GM12865 (cell line): ENCODE results near the gene SPG21.
A peak's percentile ranks its signal among the peaks of the same experiment; 100 is the strongest.

Source experiments
- DNase-seq: peaks from one replicate; pipeline ENCODE4 v3.0.0; 2010; ENCODE audit warnings: low read depth
- H3K4me3 ChIP-seq: 2 replicates; pipeline ENCODE4 v1.5.1; 2011; ENCODE audit warnings: mild to moderate bottlenecking, low read depth, low read length, control low read depth
- TF ChIP-seq, protein P1 (sequence below): IDR thresholded peaks from 2 replicates; pipeline ENCODE4 v1.5.1; 2011; ENCODE audit warnings: low read length, control low read depth, low read depth, inconsistent platforms; ENCODE audit not compliant: insufficient read depth; ENCODE audit errors: missing control alignments

Gene SPG21

DNA sequence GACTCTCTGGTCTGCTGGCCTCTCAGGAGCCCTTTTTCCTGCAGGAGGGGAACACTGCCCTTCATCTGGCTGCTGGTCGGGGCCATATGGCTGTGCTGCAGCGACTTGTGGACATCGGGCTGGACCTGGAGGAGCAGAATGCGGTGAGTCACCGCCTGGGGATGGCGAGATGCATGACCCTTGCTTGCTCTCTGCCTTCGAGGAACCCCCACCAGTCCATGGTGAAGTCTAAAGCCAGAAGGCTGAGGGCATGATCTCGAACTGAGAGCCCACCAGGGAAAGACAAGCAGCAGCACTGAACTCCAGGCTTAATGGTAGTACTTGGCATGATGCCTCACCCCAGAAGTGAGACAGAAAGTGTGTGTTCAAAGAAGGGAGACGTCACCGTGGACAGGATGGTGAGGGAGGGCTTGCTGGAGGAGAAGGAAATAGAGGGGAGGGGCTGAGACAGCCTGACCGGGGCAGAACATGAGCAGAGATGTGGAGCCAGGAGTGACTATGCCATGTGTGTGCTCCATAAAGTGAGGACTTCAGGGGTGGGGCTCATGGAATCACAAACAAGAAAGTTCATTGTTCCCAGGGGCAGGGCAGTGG is 58.8 kb downstream of the SPG21 start:
- peak; percentile 56 for DNase-seq
- TF ChIP-seq, protein P1, sequence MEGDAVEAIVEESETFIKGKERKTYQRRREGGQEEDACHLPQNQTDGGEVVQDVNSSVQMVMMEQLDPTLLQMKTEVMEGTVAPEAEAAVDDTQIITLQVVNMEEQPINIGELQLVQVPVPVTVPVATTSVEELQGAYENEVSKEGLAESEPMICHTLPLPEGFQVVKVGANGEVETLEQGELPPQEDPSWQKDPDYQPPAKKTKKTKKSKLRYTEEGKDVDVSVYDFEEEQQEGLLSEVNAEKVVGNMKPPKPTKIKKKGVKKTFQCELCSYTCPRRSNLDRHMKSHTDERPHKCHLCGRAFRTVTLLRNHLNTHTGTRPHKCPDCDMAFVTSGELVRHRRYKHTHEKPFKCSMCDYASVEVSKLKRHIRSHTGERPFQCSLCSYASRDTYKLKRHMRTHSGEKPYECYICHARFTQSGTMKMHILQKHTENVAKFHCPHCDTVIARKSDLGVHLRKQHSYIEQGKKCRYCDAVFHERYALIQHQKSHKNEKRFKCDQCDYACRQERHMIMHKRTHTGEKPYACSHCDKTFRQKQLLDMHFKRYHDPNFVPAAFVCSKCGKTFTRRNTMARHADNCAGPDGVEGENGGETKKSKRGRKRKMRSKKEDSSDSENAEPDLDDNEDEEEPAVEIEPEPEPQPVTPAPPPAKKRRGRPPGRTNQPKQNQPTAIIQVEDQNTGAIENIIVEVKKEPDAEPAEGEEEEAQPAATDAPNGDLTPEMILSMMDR: no peak

DNA sequence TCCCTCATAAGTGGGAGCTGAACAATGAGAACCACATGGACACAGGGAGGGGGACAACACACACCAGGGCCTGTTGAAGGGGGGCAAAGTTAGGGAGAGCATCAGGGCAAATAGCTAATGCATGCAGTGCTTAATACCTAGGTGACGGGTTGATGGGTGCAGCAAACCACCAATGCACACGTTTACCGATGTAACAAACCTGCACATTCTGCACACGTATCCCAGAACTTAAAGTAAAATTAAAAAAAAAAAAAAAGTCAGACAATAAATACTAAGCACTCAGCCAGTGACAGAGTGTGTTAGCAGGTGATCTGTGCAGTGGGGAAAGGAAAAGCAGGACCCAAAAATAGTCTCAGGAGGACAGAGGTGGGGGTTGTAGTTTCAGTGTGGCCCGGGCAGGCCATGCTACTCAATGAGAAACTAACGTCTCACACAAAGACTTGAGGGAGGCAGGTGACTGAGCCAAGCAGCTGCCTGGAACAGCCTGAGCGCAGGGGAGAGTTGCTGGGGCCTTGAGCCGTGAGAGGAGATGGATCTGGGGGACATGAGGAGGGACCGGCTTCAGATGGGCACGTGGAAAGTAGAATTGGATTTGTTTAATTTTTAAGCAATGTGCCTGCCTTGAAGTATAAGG is 59.6 kb downstream of the SPG21 start:
- peak overlapping the region; percentile 14; the same call in 1 of the 2 replicates for H3K4me3 ChIP-seq
- TF ChIP-seq, protein P1: no peak
- peak; percentile 83 for DNase-seq

More for the DNA sequence above, 58.8 kb downstream of the SPG21 start:
- peak overlapping the region; percentile 14 for H3K4me3 ChIP-seq

DNA sequence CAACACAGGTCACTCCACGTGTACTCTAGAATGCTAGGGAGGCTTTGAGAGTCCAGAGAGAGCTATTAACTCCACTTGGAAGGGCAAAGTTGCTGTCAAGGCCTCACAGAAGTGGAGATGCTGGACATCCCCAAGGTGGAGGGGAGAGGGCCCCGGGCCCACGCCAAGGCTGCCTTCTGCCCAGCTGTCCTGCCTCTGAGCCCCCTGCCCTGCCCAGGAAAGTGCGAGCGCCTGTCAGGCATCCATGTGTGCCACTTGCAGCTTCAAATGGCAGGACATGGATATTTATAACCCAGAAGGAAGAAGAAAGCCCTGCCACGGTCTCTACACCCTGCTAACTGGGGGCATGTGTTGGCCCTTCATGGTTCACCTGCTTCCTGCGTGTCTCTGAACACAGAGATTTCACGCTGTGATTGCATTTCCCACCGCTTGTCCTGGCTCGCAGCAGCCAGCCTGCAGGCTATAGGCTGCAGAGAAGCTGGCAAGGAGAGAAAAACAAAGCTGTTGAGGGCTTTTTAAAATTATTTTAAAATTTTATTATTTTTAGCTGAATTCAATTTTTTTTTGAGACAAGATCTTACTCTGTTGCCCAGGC is 61.0 kb downstream of the SPG21 start:
- no peak overlapping the region for H3K4me3 ChIP-seq
- TF ChIP-seq, protein P1: no peak
- DNase-seq: no peak

DNA sequence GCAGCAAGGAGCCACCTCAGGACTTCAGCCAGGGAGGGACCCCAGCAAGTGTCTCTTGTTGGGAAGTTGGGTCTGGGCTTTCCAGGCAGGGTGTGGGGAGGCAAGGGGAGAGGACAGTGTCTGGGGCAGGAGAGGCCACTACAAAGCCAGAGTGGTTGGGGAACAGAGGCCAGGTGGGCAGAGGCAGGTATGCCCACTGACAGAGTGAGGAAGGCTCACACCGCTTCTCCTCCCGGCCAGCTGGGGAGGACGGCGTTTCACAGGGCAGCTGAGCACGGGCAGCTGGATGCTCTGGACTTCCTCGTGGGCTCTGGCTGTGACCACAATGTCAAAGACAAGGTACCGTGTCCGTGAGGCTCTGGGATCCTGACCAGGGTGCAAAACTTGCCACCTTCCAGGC is 63.1 kb downstream of the SPG21 start:
- TF ChIP-seq, protein P1: no peak
- no peak for DNase-seq
- H3K4me3 ChIP-seq: no peak overlapping the region

DNA sequence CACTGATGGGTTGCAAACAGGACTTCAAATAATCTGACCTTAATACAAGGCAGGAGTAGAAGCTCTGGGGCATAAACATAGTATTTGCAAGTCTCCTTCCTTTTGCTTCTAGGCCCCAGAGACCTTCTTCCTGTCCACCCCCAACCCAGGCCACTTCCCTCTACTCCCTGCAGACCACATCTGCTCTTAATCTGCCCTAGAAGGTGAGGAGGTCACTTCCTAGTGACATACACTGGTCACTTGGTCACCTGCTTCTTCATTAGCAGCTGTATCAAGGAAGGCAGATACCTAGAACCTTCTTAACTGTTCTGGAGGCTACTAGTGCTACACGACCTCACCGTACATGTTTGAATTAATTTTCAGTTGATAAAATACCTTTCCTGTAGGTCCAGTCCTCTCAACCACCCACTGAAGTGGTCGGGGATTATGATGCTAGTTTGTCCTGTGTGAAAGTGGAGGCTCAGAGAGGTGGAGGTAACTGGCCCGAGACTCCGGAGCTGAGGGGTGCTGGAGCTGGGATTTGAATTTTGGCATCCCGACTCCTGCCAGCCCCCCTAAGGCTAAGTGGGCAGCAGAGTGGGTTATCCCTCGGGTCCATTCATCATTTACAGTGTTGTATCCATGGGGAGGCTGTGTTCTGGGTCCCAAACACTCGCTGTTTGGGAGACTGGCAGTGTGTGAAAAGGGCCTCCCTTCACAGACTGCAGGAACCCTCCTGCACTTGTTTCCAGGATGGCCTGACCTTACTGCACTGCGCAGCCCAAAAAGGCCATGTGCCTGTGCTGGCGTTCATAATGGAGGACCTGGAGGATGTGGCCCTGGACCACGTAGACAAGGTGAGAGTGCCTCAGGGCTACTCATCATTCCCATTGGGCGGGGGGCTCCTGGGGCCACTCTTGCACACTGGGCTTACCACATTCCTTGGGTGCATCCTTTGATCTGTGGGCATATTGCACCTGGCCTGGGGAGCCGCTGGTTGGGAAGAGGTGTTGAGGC is 64.1 kb downstream of the SPG21 start:
- DNase-seq: no peak
- H3K4me3 ChIP-seq: no peak overlapping the region
- TF ChIP-seq, protein P1: no peak

DNA sequence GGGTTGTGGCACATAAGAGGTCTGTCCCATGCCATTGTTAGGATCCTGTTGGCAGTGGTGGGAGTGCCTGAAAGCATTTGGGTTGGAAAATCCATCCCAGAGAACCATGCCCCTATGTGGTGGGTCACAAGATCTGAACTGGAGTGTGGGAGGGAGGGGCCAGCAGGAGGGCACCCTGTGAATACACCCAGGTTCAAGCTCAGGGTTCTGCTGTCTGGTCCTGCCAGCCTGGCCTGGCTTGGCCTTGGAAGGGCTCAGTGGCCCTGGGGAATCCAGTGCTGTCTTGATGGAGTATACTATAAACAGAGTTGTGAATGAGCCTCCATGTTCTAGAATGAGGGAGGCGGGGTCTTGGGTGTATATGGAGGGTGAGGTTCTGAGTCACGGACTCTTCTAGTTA is 66.2 kb downstream of the SPG21 start:
- no peak overlapping the region for H3K4me3 ChIP-seq
- no peak for DNase-seq
- TF ChIP-seq, protein P1: no peak
